SU-DHL-6 (cell line): ENCODE data around the gene MAPKAPK2.

Experiments used
- H2AFZ ChIP-seq: fragments of 200-600 bp; sonication (generic); 2 replicates; pipeline ENCODE4 v1.6.1; 2014; ENCODE audit warnings: low read depth, mild to moderate bottlenecking, moderate library complexity, mixed read lengths, antibody characterized with exemption, low read length; ENCODE audit not compliant: severe bottlenecking
- H3F3A ChIP-seq: fragments of 200-600 bp; shearing (Covaris generic); 2 replicates; pipeline ENCODE4 v1.6.0; 2016; ENCODE audit warnings: antibody characterized with exemption, mild to moderate bottlenecking; ENCODE audit not compliant: insufficient read depth
- H3K27ac ChIP-seq: fragments of 200-600 bp; sonication (generic); 2 replicates; pipeline ENCODE4 v1.5.1; 2016; ENCODE audit warnings: low read depth, mild to moderate bottlenecking, low read length, moderate library complexity, mixed read lengths
- H3K27me3 ChIP-seq: fragments of 200-600 bp; sonication (generic), shearing (Covaris generic); 2 replicates; pipeline ENCODE4 v1.6.0; 2014; ENCODE audit warnings: mild to moderate bottlenecking, low read length
- H3K36me3 ChIP-seq: fragments of 200-600 bp; sonication (generic); 2 replicates; pipeline ENCODE4 v1.6.1; 2014; ENCODE audit warnings: mild to moderate bottlenecking, low read length, mixed read lengths
- H3K4me2 ChIP-seq: fragments of 300-600, 200-600 bp; shearing (Covaris generic), sonication (generic); 2 replicates; pipeline ENCODE4 v1.6.0; 2014; ENCODE audit warnings: low read length, low read depth, mild to moderate bottlenecking; ENCODE audit not compliant: poor library complexity, severe bottlenecking
- H3K4me3 ChIP-seq: fragments of 200-600 bp; sonication (generic); 2 replicates; pipeline ENCODE4 v1.5.1; 2014; ENCODE audit warnings: antibody characterized with exemption, low read length, mild to moderate bottlenecking, mixed read lengths; ENCODE audit not compliant: insufficient read depth, poor library complexity, severe bottlenecking
- H3K79me2 ChIP-seq: fragments of 200-600 bp; sonication (generic); 2 replicates; pipeline ENCODE4 v1.6.1; 2014; ENCODE audit warnings: mild to moderate bottlenecking, low read length, moderate library complexity; ENCODE audit not compliant: insufficient read depth
- H3K9ac ChIP-seq: fragments of 200-600 bp; sonication (generic); 2 replicates; pipeline ENCODE4 v1.7.0; 2014; ENCODE audit warnings: mild to moderate bottlenecking, low read length
- H3K9me2 ChIP-seq: fragments of 200-600 bp; sonication (generic); replicated peaks from 2 replicates; pipeline ENCODE4 v1.6.1; 2014; ENCODE audit warnings: low read length; ENCODE audit not compliant: insufficient read depth
- H3K9me3 ChIP-seq: fragments of 200-600 bp; sonication (generic); 2 replicates; pipeline ENCODE4 v1.6.1; 2014; ENCODE audit warnings: low read length, mixed read lengths; ENCODE audit not compliant: insufficient read depth
- H4K20me1 ChIP-seq: fragments of 200-600 bp; sonication (generic); 2 replicates; pipeline ENCODE4 v1.6.1; 2014; ENCODE audit warnings: low read depth, mild to moderate bottlenecking, antibody characterized with exemption, low read length, moderate library complexity, mixed read lengths
- EZH2phosphoT487 ChIP-seq: fragments of 200-600 bp; sonication (generic), shearing (Covaris generic); conservative IDR thresholded peaks from 2 replicates; pipeline ENCODE4 v1.6.1; 2018; ENCODE audit warnings: mild to moderate bottlenecking, antibody characterized with exemption, low read length, moderate library complexity, mixed read lengths
- TF ChIP-seq, protein P1 (sequence below): fragments of 200-600 bp; sonication (generic); IDR thresholded peaks from one replicate; pipeline ENCODE4 v1.5.1; 2017; ENCODE audit warnings: antibody characterized with exemption, mild to moderate bottlenecking, low read length, moderate library complexity; ENCODE audit not compliant: insufficient read depth, poor library complexity, severe bottlenecking

MAPKAPK2 gene

DNA sequence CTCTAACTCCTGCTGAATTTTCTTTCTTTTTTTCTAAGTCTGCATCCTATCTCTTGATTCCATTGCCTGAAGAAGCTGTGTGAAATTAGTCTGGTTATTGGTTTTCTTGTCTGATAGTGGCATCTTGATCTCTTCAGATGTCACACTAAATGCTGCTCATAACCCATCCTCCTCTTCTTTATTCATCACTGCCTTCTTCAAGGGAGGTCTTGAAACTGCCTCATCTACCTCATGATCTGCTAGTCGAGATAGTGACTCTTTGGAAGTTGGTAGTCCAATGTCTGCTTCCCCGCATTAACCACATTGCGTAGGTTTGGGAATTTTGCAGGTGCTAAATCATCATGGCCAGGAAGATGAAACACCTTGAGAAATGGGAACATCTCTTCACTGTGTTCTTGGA is 33.7 kb upstream of the MAPKAPK2 start:
- no peak for TF ChIP-seq EZH2phosphoT487
- TF ChIP-seq, protein P1, sequence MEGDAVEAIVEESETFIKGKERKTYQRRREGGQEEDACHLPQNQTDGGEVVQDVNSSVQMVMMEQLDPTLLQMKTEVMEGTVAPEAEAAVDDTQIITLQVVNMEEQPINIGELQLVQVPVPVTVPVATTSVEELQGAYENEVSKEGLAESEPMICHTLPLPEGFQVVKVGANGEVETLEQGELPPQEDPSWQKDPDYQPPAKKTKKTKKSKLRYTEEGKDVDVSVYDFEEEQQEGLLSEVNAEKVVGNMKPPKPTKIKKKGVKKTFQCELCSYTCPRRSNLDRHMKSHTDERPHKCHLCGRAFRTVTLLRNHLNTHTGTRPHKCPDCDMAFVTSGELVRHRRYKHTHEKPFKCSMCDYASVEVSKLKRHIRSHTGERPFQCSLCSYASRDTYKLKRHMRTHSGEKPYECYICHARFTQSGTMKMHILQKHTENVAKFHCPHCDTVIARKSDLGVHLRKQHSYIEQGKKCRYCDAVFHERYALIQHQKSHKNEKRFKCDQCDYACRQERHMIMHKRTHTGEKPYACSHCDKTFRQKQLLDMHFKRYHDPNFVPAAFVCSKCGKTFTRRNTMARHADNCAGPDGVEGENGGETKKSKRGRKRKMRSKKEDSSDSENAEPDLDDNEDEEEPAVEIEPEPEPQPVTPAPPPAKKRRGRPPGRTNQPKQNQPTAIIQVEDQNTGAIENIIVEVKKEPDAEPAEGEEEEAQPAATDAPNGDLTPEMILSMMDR = no peak
- no peaks in the 10 kb centered on the region for H3K9me2 ChIP-seq
- H3K79me2 ChIP-seq = no peaks in the 10 kb centered on the region
- no peaks in the 10 kb centered on the region for H3K36me3 ChIP-seq
- no peaks in the 10 kb centered on the region for H3K27me3 ChIP-seq
- H3K4me2 ChIP-seq = no peak overlapping the region
- no peak overlapping the region for H2AFZ ChIP-seq
- no peak overlapping the region for H3K4me3 ChIP-seq
- H3K9me3 ChIP-seq = no peaks in the 10 kb centered on the region
- no peaks in the 10 kb centered on the region for H3F3A ChIP-seq
- H3K9ac ChIP-seq = no peak overlapping the region
- H3K27ac ChIP-seq = no peak overlapping the region
- no peaks in the 10 kb centered on the region for H4K20me1 ChIP-seq

DNA sequence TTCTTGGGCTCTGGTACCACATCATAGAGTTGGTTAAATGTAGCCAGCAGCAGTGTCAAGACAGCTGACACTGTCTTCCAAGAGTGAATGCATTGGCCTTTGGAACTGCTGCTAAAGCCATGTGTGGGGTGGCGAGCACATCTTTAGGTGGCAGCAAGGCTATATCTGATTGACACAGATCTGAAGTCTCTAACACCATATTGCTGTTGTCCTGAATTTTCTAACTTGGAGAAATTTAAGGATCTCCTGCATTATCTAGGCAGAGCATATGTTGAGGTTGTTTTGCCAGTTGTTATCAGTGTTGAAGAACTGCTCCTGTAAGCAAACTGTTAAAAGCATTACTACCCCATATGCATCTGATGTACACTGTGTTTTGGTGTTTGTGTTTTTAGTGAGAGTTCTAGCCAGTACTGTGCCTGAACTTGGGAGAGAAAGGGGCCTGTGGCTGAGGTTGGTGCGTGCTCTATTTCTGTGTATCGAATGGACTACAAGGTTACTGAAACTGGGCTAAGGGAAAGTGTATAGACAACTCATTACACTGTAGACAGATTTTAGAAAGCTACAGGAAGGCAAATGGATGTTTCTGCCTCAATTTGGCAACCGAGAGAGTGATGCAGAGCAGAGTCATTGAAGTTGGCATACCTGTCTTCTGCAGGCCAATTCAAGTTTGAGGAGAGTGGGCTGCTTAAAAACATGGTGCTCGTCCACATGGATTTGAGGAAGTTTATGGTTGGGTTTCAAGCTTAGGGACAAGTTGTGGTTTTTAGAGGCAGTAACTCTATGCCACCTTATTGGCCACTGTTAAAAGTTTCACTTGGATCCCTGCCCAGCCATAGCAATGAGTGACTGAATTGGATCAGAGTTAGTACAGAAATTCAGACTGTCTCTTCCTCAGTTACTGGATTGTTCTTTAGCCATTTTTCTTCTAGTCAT is 32.5 kb upstream of the MAPKAPK2 start:
- Histone ChIP-seq H3K9me3 (no peaks in the 10 kb centered on the region), H3F3A (no peaks in the 10 kb centered on the region), H3K4me2 (no peak overlapping the region), H3K4me3 (no peak overlapping the region), H3K27me3 (no peaks in the 10 kb centered on the region), H3K79me2 (no peaks in the 10 kb centered on the region), H3K36me3 (no peaks in the 10 kb centered on the region), H2AFZ (no peak overlapping the region), H4K20me1 (no peaks in the 10 kb centered on the region), H3K9me2 (no peaks in the 10 kb centered on the region), H3K9ac (no peak overlapping the region), H3K27ac (no peak overlapping the region)
- no peak for TF ChIP-seq EZH2phosphoT487
- TF ChIP-seq, protein P1 = no peak

DNA sequence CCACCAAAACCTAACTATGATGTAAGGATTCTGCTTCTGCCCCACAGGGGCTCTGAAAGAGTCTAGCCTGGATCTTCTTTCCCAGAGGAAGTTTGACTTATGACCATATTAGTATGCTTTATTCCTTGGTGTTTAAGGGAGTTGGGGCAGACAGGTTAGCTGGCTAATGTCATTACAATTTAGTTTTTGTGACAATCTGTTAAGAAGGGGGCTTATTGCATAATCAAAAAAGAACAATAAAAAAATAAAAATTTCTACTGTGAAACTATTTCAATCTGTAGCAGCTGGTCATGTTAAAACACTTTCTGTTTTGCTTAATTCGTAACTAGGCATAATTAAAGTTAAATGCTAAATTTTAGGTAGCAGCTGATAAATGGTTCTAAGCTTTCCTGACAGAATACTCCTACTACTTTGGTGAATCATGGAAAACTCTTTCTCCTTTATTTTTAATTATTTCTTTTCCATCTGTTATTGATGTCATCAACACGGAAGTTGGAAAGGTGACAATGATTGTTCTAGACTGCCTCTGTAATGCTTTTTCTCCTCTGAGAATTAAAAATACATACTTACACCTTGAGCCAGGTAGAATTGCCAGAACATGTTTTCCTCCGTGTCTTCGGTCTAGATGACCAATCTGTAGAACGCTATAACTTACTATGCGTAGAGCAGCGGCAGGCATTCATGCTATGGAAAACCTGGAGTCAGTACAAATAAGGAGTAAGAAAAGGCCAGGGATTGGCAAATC is 30.8 kb upstream of the MAPKAPK2 start:
- no peak for TF ChIP-seq EZH2phosphoT487
- TF ChIP-seq, protein P1 = no peak
- Histone ChIP-seq H3K4me3 (no peak overlapping the region), H3K27ac (no peak overlapping the region), H4K20me1 (no peaks in the 10 kb centered on the region), H3K9me2 (no peaks in the 10 kb centered on the region), H3K4me2 (no peak overlapping the region), H2AFZ (no peak overlapping the region), H3K9ac (no peak overlapping the region), H3K27me3 (no peaks in the 10 kb centered on the region), H3K36me3 (no peaks in the 10 kb centered on the region), H3K79me2 (no peaks in the 10 kb centered on the region), H3K9me3 (no peaks in the 10 kb centered on the region), H3F3A (no peaks in the 10 kb centered on the region)
